ENCODE results near the gene CD93.

Gene CD93

GRCh38 chr20:23108871-23109270 is 22.7 kb upstream of the CD93 start:
- no peak overlapping the region for H3K4me3 ChIP-seq (ENCODE audit: low read length, poor library complexity, severe bottlenecking)
- H3F3A ChIP-seq (ENCODE audit: low read depth): no peaks in the 10 kb centered on the region

GRCh38 chr20:23107466-23107865 is 21.3 kb upstream of the CD93 start:
- H2AFZ ChIP-seq (ENCODE audit: low read length): no peak overlapping the region
- TF ChIP-seq EZH2phosphoT487 (IDR thresholded peaks at IDR 0.05; ENCODE audit: borderline replicate concordance) (no peak), CTCF (conservative IDR thresholded peaks at IDR 0.05; ENCODE audit: low read length) (no peak)
- H3K79me2 ChIP-seq (ENCODE audit: insufficient read depth, low read length): no peaks in the 10 kb centered on the region
- no peaks in the 10 kb centered on the region for H4K20me1 ChIP-seq (ENCODE audit: insufficient read depth, low read length, poor library complexity, severe bottlenecking)
- no peaks in the 10 kb centered on the region for H3K27me3 ChIP-seq (ENCODE audit: insufficient read depth, low read length, poor library complexity, severe bottlenecking)
- no peaks in the 10 kb centered on the region for H3K9me3 ChIP-seq (ENCODE audit: insufficient read depth, low read depth, low read length)
- H3K4me2 ChIP-seq (ENCODE audit: low read depth, low read length, poor library complexity, severe bottlenecking): no peak overlapping the region
- H3K36me3 ChIP-seq (ENCODE audit: insufficient read depth, low read length): no peaks in the 10 kb centered on the region
- H3K4me1 ChIP-seq (ENCODE audit: insufficient read depth, low read length, poor library complexity, severe bottlenecking): peaks cover 13% of the 10 kb centered on the region
- H3K9me2 ChIP-seq (replicated peaks; ENCODE audit: low read depth, low read length): no peaks in the 10 kb centered on the region
- H3F3A ChIP-seq (ENCODE audit: low read depth): no peaks in the 10 kb centered on the region
- no peak overlapping the region for H3K4me3 ChIP-seq (ENCODE audit: low read length, poor library complexity, severe bottlenecking)
- H3K9ac ChIP-seq (ENCODE audit: low read depth, low read length, poor library complexity, severe bottlenecking): no peak overlapping the region

More at GRCh38 chr20:23108871-23109270, 22.7 kb upstream of the CD93 start:
- H3K4me1 ChIP-seq (ENCODE audit: insufficient read depth, low read length, poor library complexity, severe bottlenecking): peaks cover 17% of the 10 kb centered on the region
- H2AFZ ChIP-seq (ENCODE audit: low read length): no peak overlapping the region
- no peaks in the 10 kb centered on the region for H3K36me3 ChIP-seq (ENCODE audit: insufficient read depth, low read length)
- TF ChIP-seq EZH2phosphoT487 (IDR thresholded peaks at IDR 0.05; ENCODE audit: borderline replicate concordance) (no peak), CTCF (conservative IDR thresholded peaks at IDR 0.05; ENCODE audit: low read length) (no peak)
- no peaks in the 10 kb centered on the region for H3K9me2 ChIP-seq (replicated peaks; ENCODE audit: low read depth, low read length)
- H3K9ac ChIP-seq (ENCODE audit: low read depth, low read length, poor library complexity, severe bottlenecking): no peak overlapping the region
- no peaks in the 10 kb centered on the region for H4K20me1 ChIP-seq (ENCODE audit: insufficient read depth, low read length, poor library complexity, severe bottlenecking)
- no peaks in the 10 kb centered on the region for H3K27me3 ChIP-seq (ENCODE audit: insufficient read depth, low read length, poor library complexity, severe bottlenecking)
- no peaks in the 10 kb centered on the region for H3K9me3 ChIP-seq (ENCODE audit: insufficient read depth, low read depth, low read length)
- H3K79me2 ChIP-seq (ENCODE audit: insufficient read depth, low read length): no peaks in the 10 kb centered on the region
- H3K4me2 ChIP-seq (ENCODE audit: low read depth, low read length, poor library complexity, severe bottlenecking): no peak overlapping the region

GRCh38 chr20:23106271-23106851 is 20.2 kb upstream of the CD93 start:
- Histone ChIP-seq H3K27me3 (ENCODE audit: insufficient read depth, low read length, poor library complexity, severe bottlenecking) (no peaks in the 10 kb centered on the region), H3F3A (ENCODE audit: low read depth) (no peaks in the 10 kb centered on the region), H3K9me2 (replicated peaks; ENCODE audit: low read depth, low read length) (no peaks in the 10 kb centered on the region), H3K4me3 (ENCODE audit: low read length, poor library complexity, severe bottlenecking) (no peak overlapping the region), H4K20me1 (ENCODE audit: insufficient read depth, low read length, poor library complexity, severe bottlenecking) (no peaks in the 10 kb centered on the region), H3K4me2 (ENCODE audit: low read depth, low read length, poor library complexity, severe bottlenecking) (no peak overlapping the region), H3K9ac (ENCODE audit: low read depth, low read length, poor library complexity, severe bottlenecking) (no peak overlapping the region), H3K36me3 (ENCODE audit: insufficient read depth, low read length) (no peaks in the 10 kb centered on the region), H3K79me2 (ENCODE audit: insufficient read depth, low read length) (no peaks in the 10 kb centered on the region), H3K9me3 (ENCODE audit: insufficient read depth, low read depth, low read length) (no peaks in the 10 kb centered on the region), H3K4me1 (ENCODE audit: insufficient read depth, low read length, poor library complexity, severe bottlenecking) (peaks cover 18% of the 10 kb centered on the region), H2AFZ (ENCODE audit: low read length) (no peak overlapping the region)
- TF ChIP-seq CTCF (conservative IDR thresholded peaks at IDR 0.05; ENCODE audit: low read length) (no peak), EZH2phosphoT487 (IDR thresholded peaks at IDR 0.05; ENCODE audit: borderline replicate concordance) (no peak)

Measured in Loucy (cell line).